OCI-LY1 (cell line): Measurements from ENCODE around the gene SENP6.

Experiments
- CTCF ChIP-seq: fragments of 200-600 bp; sonication (generic), shearing (Covaris generic); IDR thresholded peaks from 2 replicates; pipeline ENCODE4 v1.5.1; 2017; ENCODE audit warnings: mild to moderate bottlenecking, antibody characterized with exemption, low read length, moderate library complexity, mixed read lengths
- EZH2 ChIP-seq: fragments of 200-600 bp; sonication (generic), shearing (Covaris generic); IDR thresholded peaks from 2 replicates; pipeline ENCODE4 v1.8.0; 2017; ENCODE audit warnings: borderline replicate concordance, mixed run types, mild to moderate bottlenecking, antibody characterized with exemption, low read length, moderate library complexity, mixed read lengths

GRCh38 chr6:75626561-75626960 lies 24.9 kb downstream of the SENP6 start:
- TF ChIP-seq CTCF, result no peak
- no peak for TF ChIP-seq EZH2
